Measurements from ENCODE around the gene EP400. TPM values are rescaled to one million over a fixed set of nuclear protein-coding genes. Genes with fewer than 3 reads are reported as not detected.

The EP400 gene
- total and polyA plus RNA-seq, 2 donors (not counting 1 experiment from before 2014, with no cell fraction given): 3.4 to 12.4 TPM

DNA sequence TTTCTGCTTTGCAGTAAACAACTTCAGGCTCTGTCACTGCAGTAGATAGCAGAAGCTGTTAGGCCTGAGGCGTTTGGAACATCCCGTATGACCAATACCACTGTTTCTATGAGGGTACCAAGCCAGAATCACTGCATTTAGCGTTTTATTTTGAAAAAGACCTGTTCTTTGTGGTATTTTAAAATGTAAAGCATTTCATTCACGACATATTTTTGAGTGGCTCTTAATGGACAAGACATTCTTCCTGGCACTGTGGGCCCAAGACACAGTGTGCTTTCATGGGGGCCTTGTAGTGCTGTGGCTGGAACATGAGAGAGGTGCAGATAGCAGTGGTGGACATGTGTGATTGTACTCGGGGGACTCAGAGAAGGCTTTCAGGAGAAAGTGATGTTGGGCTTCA is 107.9 kb downstream of the EP400 start:
- Histone ChIP-seq H3K4me1 (ENCODE audit: control insufficient read depth, extremely low read depth, insufficient read depth, low read length) (no peaks in the 10 kb centered on the region), H3K79me2 (ENCODE audit: control insufficient read depth, insufficient read depth, low read length) (no peaks in the 10 kb centered on the region), H3K27ac (ENCODE audit: insufficient read depth, low read length) (no peak overlapping the region), H3K9ac (ENCODE audit: insufficient read depth, low read length) (no peak overlapping the region), H3K4me2 (ENCODE audit: extremely low read depth, insufficient read depth, low read length) (no peak overlapping the region), H4K20me1 (ENCODE audit: control insufficient read depth, extremely low read depth, insufficient read depth, low read length) (no peaks in the 10 kb centered on the region), H3K9me3 (ENCODE audit: control insufficient read depth, insufficient read depth, low read depth, low read length) (no peaks in the 10 kb centered on the region), H3K36me3 (ENCODE audit: control insufficient read depth, insufficient read depth, low read length) (peaks cover 18% of the 10 kb centered on the region), H2AFZ (ENCODE audit: low read length) (no peak overlapping the region), H3K4me3 (replicated peaks in 1 of 4; ENCODE audit: control extremely low read depth in 1 of 4, insufficient read depth in 1 of 4, low read depth in 3 of 4, low read length in 4 of 4) (no peak overlapping the region), H3K27me3 (ENCODE audit: control insufficient read depth, insufficient read depth, low read length) (no peaks in the 10 kb centered on the region)
- DNase-seq (ENCODE audit: low read depth in 2 of 2): no peak
- no peak for TF ChIP-seq EZH2 (IDR thresholded peaks at IDR 0.05; ENCODE audit: low read length, missing control alignments)
- TF ChIP-seq, protein P1, sequence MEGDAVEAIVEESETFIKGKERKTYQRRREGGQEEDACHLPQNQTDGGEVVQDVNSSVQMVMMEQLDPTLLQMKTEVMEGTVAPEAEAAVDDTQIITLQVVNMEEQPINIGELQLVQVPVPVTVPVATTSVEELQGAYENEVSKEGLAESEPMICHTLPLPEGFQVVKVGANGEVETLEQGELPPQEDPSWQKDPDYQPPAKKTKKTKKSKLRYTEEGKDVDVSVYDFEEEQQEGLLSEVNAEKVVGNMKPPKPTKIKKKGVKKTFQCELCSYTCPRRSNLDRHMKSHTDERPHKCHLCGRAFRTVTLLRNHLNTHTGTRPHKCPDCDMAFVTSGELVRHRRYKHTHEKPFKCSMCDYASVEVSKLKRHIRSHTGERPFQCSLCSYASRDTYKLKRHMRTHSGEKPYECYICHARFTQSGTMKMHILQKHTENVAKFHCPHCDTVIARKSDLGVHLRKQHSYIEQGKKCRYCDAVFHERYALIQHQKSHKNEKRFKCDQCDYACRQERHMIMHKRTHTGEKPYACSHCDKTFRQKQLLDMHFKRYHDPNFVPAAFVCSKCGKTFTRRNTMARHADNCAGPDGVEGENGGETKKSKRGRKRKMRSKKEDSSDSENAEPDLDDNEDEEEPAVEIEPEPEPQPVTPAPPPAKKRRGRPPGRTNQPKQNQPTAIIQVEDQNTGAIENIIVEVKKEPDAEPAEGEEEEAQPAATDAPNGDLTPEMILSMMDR (conservative IDR thresholded peaks at IDR 0.05 in 1 of 2, IDR thresholded peaks at IDR 0.05 in 1 of 2; ENCODE audit: low read depth in 1 of 2, low read length in 2 of 2): no peak

DNA sequence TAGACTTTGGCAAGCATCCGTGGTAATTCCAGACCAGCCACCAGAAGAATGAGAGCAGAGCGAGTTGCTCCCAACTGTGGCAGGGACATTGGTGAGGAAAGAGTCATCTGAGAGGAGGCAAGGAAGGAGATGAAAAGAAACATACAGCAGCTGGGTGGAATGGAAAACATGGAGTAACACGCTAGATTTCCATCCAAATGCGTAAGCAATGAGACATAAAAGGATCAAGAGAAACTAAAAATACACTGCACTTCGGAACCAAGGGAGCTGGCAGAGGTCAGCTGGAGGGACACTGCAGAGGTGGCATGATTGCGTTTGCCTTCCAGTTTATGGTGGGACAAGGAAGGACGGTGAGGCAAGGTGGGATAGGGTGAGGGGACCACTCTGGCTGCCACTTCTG is 111.5 kb downstream of the EP400 start:
- Histone ChIP-seq H4K20me1 (ENCODE audit: control insufficient read depth, extremely low read depth, insufficient read depth, low read length) (no peaks in the 10 kb centered on the region), H3K79me2 (ENCODE audit: control insufficient read depth, insufficient read depth, low read length) (no peaks in the 10 kb centered on the region), H3K4me2 (ENCODE audit: extremely low read depth, insufficient read depth, low read length) (no peak overlapping the region), H2AFZ (ENCODE audit: low read length) (no peak overlapping the region), H3K27ac (ENCODE audit: insufficient read depth, low read length) (no peak overlapping the region), H3K36me3 (ENCODE audit: control insufficient read depth, insufficient read depth, low read length) (peaks cover 20% of the 10 kb centered on the region), H3K4me3 (replicated peaks in 1 of 4; ENCODE audit: control extremely low read depth in 1 of 4, insufficient read depth in 1 of 4, low read depth in 3 of 4, low read length in 4 of 4) (no peak overlapping the region), H3K4me1 (ENCODE audit: control insufficient read depth, extremely low read depth, insufficient read depth, low read length) (no peaks in the 10 kb centered on the region), H3K27me3 (ENCODE audit: control insufficient read depth, insufficient read depth, low read length) (no peaks in the 10 kb centered on the region), H3K9me3 (ENCODE audit: control insufficient read depth, insufficient read depth, low read depth, low read length) (no peaks in the 10 kb centered on the region), H3K9ac (ENCODE audit: insufficient read depth, low read length) (no peak overlapping the region)
- TF ChIP-seq, protein P1 (conservative IDR thresholded peaks at IDR 0.05 in 1 of 2, IDR thresholded peaks at IDR 0.05 in 1 of 2; ENCODE audit: low read depth in 1 of 2, low read length in 2 of 2): no peak
- no peak for TF ChIP-seq EZH2 (IDR thresholded peaks at IDR 0.05; ENCODE audit: low read length, missing control alignments)
- no peak for DNase-seq (ENCODE audit: low read depth in 2 of 2)

DNA sequence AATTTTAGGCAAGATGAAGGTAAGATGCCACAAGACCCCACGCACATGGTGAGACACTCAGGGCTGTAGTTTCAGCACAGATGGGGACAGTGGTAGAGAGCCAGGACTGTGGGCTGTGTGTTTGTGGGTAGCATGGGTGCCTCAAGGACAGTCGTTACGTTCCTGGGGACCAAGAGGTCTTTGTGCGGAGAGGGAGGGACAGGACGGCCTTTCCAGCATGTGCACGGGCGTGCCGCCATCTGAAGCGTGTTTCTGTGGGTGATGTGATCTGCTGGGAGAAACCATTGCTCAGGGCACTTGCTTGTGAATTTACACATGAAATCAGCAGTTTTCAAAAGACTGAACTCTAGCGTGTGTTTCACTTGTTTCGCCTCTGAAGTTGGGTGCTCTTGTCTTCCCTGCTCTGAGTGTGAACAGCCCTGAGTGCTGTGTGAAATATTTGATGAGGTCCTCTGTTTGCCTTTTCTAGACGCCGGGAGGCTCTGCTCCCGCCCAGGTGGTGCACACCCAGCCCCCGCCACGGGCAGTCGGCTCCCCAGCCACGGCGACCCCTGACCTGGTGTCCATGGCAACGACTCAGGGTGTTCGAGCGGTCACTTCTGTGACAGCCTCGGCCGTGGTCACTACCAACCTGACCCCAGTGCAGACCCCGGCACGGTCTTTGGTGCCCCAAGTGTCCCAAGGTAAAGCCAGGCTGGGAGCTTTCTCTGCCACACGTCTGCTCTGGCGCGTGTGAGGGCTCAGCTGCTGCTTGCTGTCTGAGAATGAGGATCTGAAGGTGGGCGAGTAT is 112.1 kb downstream of the EP400 start:
- H3K4me3 ChIP-seq (replicated peaks in 1 of 4; ENCODE audit: control extremely low read depth in 1 of 4, insufficient read depth in 1 of 4, low read depth in 3 of 4, low read length in 4 of 4): no peak overlapping the region
- H2AFZ ChIP-seq (ENCODE audit: low read length): no peak overlapping the region
- H3K27me3 ChIP-seq (ENCODE audit: control insufficient read depth, insufficient read depth, low read length): no peaks in the 10 kb centered on the region
- H3K27ac ChIP-seq (ENCODE audit: insufficient read depth, low read length): no peak overlapping the region
- H3K4me1 ChIP-seq (ENCODE audit: control insufficient read depth, extremely low read depth, insufficient read depth, low read length): no peaks in the 10 kb centered on the region
- no peaks in the 10 kb centered on the region for H3K79me2 ChIP-seq (ENCODE audit: control insufficient read depth, insufficient read depth, low read length)
- H3K9me3 ChIP-seq (ENCODE audit: control insufficient read depth, insufficient read depth, low read depth, low read length): no peaks in the 10 kb centered on the region
- H3K9ac ChIP-seq (ENCODE audit: insufficient read depth, low read length): no peak overlapping the region
- TF ChIP-seq, protein P1 (conservative IDR thresholded peaks at IDR 0.05 in 1 of 2, IDR thresholded peaks at IDR 0.05 in 1 of 2; ENCODE audit: low read depth in 1 of 2, low read length in 2 of 2): no peak
- no peaks in the 10 kb centered on the region for H4K20me1 ChIP-seq (ENCODE audit: control insufficient read depth, extremely low read depth, insufficient read depth, low read length)
- peaks cover 23% of the 10 kb centered on the region for H3K36me3 ChIP-seq (ENCODE audit: control insufficient read depth, insufficient read depth, low read length)
- DNase-seq (ENCODE audit: low read depth in 2 of 2): no peak
- H3K4me2 ChIP-seq (ENCODE audit: extremely low read depth, insufficient read depth, low read length): no peak overlapping the region
